A204.1 (cell line): ENCODE measurements around the gene CHD3.
A peak's percentile ranks its signal among the peaks of the same experiment; 100 is the strongest.

ENCODE experiments used
- FAIRE-seq: peaks from 2 replicates; lab custom pipeline; 2012; peaks lifted over from hg19 to GRCh38; lab: Jason Lieb, UNC

CHD3 gene

DNA sequence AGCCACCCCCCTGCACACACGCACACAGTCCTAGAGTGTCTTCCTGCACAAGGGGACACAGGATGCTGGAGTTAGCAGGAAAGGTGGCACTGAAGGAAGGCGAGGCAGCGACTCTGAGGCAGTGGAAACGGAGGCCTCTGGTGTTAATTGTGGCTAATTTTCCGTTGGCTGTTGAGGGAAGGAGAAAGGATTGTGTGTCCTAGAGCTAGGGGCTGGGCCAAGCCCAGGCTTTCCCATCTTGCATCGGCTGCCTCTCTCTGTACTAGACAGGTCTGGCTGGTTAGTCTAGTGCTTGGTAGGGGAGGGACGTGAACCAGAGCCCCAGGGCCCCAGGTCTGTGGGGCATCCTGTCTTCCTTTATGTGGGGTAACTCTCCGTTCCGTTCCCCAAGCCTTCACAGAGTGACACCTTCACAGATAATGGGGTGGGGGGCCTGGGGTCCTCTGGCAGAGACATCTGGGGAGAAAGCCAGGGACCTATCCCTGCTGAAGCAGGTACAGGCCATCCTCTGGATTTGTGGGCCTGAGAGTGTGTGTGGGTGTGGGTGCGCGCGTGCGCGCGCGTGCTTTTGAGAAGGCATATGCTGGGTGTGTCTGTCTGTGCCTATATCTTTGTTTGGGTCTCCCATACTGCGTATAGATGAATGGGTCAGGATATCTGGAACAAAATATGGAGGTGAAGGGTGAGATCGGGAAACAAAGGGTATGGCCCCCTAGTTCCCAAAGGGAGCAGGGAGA is at the start of gene CHD3:
Gene CHD3, plus strand, starts transcription at position 606 of the 737 bp plus-strand sequence. CDS start 212 bp downstream, outside the sequence.
- no peak for FAIRE-seq

- FAIRE-seq = no peak
These were observed 49.3 kb upstream of the CHD3 start for GRCh38 chr17:7839190-7839875.

GRCh38 chr17:7839876-7840261 is 48.7 kb upstream of the CHD3 start:
- no peak for FAIRE-seq

DNA sequence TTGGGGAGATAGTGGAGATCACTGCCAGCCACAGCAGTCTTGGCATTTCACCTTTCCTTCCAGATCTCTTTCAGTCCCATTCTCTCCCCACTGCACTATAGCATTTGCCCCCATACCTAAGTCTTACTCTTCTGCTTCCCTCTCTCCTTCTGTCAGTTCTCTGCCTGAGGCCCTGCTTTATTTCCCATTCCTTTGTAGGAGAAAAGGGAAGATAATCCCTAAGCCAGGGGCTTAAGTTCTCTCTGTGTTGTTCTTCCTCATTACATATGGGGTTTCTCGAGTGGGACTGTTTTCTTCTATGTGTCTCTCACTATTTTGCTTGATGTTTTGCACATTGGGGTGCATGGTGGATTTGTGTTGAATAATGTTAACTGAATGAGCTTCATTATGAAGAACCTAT is 48.1 kb upstream of the CHD3 start:
- no peak for FAIRE-seq

DNA sequence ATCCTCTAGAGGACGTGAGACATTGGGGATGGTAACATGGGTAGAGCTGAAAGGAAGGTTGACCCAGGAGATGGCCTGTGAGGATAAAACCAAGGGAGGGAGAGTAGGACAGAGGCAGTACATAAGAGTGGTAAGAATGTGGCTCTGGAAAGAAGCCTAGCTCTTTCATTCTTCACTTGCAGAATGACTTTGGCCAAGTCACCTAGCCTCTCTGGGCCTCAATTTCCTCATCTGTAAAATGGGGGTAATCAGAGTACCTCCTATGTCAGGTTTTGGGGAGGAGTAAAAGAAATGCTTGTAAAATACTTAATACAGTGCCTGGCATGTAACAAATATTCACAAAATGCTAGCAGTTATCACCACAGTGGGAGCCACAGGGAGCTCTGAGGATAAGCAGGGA is 47.7 kb upstream of the CHD3 start:
- no peak for FAIRE-seq

DNA sequence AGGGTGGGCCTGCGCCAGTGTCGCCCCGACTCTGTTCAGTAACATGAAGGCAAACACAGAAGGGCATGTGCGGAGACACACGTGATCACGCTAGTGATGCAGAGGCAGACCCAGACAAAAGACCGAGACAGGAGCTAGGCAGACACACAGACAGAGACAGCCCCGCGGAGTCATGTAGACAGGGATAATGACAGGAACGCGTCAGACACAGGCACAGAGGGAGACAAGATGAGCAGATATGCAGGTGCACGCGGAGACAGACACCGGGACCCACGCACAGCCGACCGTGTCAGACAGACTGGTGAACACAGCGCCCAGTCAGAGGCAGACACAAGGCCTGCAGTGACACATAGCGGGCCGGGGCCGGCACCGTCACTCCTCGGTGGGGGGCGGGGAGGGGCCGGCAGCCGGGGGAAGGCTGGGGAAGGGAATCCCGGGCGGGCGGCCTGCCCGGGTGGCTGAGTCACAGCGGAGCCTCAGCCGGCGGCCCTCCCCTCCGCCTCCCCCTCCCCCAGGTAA is 47.1 kb upstream of the CHD3 start:
- FAIRE-seq = no peak

DNA sequence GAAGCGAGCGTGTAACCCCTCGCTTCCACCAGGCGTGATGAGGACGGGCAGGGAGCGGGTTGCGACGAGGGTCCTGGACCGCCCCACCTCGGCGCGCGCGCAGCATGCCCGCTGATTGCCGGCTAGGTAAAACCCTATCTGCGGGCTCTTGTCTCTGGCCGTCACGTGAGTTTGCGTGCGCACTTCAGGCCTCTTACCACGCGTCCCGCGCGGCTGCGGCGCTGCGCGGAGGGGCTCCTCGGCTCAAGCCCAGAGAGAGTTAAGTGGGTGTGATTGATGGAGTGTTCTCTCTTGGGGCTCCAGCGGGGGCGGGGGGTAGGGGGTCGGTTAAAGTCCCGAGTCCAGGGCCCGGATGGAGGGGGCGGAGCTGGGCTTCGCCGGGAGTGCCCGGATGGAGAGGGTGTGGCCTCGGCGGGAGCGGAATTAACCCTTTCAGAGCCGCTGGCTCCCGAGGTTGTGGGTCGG is 46.6 kb upstream of the CHD3 start:
- FAIRE-seq = peak; percentile 30

DNA sequence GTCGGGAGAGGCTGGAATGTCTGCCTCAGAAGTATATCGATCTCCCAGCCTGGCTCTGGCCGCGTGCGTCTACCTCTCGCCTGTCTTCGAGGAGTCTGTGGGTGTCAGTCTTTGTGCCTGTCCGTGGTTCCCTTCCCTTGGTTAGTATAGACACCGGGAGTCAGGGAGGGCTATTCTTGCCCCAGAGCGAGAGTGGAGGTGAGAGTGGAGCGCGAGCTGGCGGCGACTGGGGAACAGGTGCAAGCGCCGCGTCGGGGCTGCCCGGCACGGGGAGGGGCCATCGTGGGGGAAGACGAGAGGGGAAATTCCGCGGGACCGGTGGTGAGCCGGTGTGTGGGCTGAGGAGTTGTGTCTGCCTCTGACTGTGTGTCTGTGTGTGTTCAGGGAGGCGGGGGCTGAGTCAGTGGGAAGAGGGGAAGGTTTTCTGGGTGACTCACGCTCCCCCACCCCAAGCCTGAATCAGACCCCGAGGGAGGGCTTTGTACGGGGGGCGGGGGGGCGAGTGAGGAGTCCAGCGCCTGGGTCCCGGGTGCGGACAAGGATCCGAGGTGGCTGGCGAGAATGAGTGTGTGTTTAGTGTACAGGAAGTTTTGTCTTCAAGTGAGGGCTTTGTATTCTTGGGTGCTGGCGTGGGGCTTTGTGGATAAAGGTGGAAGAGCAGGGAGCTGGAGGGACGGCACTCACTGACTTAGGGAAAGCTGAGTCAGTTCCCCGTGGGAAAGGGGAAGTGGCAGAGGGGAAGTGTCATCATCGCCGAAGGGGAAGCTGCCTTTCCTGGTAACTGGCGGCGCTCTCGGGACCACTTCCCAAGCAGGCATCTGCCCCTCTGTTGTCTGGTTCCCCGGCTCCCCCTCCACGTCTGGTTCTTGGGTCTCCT is 46.0 kb upstream of the CHD3 start:
- no peak for FAIRE-seq

DNA sequence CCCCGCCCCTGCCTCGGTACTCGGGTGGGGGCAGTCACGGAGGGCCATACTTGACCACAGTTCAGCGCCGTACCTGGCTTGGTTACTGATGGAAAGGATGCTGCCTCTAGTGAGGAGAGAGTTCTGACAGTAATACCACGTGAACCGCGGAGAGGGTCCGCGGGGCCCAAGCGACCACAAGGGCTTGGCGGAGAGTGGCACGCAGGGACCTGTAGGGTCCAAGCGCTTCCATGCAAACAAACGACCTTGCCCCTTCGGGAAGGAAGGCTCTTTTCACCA is 45.4 kb upstream of the CHD3 start:
- no peak for FAIRE-seq

DNA sequence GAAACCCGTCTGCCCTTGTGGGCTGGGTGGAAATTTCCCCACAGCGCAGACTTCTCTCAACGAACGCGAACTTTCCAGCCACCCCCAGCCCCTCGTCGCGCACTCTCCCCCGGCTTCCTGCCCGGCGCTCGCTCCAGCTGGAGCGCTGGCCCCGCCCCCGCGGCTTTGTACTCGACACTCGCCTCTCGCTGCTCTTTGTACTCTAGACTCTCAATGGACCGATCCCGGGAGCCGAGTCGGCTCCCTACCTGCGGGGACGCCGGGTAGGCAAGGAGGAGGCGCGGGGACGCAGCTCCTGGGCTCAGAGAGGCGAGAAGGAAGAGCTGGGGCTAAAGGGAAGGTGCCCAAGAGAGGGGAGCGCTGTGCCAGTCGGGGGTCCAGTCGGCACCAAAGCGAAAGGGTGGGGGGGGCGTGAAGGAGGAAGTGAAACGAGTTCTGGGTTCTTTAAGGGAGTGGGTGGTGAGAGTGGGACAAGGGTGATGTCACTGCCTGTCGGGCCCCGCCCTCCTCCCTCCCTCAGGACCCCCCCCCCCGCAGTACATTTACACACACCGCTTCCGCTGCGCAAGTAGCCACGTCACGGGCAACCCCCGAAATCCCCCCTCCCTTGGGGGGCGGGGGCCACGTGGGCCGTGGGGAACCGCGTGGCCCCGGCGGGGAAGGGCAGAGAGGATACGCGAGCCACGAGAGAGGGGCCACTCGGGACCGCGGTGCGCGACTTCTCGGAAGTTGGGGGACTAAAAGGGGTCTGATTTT is 44.9 kb upstream of the CHD3 start:
- no peak for FAIRE-seq

- peak; percentile 98 for FAIRE-seq
These were observed 44.1 kb upstream of the CHD3 start for GRCh38 chr17:7844292-7845154.

DNA sequence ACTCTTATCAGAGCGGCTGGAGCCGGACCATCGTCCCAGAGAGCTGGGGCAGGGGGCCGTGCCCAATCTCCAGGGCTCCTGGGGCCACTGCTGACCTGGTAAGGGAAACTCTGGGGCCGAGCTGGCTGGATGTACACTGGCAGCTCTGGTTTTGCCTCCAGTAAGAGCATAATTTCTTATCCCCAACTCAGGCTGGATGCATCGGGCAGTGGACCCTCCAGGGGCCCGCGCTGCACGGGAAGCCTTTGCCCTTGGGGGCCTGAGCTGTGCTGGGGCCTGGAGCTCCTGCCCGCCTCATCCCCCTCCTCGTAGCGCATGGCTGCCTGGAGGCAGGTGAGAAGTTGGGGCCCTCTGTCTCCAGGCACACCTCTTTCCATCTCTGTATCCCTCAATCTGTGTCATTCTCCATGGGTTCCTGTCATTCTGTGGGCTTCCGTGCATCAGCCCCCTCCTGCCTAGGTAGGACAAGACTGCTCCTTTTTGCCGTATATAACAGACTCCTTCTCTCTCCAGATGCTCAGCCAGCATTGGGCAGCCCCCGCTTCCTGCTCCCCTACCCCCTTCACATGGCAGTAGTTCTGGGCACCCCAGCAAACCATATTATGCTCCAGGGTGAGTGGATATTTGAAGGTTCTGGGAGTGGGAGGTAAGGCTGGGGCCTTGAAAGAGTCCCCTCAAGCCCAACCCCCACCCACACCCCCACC is 43.1 kb upstream of the CHD3 start:
- no peak for FAIRE-seq

DNA sequence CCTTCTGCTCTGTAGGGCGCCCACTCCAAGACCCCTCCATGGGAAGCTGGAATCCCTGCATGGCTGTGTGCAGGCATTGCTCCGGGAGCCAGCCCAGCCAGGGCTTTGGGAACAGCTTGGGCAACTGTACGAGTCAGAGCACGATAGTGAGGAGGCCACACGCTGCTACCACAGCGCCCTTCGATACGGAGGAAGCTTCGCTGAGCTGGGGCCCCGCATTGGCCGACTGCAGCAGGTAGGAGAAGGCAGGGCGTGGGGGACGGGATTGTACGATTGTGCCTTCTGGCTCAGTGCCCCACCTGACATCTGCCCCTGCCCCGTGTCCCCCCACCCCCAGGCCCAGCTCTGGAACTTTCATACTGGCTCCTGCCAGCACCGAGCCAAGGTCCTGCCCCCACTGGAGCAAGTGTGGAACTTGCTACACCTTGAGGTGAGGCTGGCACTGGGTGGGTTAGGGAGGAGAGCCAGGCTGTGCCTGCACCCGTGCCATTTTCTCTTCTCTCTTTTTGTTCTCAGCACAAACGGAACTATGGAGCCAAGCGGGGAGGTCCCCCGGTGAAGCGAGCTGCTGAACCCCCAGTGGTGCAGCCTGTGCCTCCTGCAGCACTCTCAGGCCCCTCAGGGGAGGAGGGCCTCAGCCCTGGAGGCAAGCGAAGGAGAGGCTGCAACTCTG is 42.4 kb upstream of the CHD3 start:
- FAIRE-seq = no peak

GRCh38 chr17:7846765-7847661 is 41.6 kb upstream of the CHD3 start:
- no peak for FAIRE-seq

DNA sequence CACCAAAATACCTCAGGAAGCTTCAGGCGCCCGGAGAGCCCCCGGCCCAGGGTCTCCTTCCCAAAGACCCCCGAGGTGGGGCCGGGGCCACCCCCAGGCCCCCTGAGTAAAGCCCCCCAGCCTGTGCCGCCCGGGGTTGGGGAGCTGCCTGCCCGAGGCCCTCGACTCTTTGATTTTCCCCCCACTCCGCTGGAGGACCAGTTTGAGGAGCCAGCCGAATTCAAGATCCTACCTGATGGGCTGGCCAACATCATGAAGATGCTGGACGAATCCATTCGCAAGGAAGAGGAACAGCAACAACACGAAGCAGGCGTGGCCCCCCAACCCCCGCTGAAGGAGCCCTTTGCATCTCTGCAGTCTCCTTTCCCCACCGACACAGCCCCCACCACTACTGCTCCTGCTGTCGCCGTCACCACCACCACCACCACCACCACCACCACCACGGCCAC is 40.4 kb upstream of the CHD3 start:
- FAIRE-seq = no peak

DNA sequence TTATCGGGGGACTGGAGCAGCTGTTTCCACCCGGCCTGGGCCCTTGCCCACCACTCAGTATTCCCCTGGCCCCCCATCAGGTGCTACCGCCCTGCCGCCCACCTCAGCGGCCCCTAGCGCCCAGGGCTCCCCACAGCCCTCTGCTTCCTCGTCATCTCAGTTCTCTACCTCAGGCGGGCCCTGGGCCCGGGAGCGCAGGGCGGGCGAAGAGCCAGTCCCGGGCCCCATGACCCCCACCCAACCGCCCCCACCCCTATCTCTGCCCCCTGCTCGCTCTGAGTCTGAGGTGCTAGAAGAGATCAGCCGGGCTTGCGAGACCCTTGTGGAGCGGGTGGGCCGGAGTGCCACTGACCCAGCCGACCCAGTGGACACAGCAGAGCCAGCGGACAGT is 39.9 kb upstream of the CHD3 start:
- no peak for FAIRE-seq

GRCh38 chr17:7849130-7849750 is 39.3 kb upstream of the CHD3 start:
- no peak for FAIRE-seq

- no peak for FAIRE-seq
These were observed 38.7 kb upstream of the CHD3 start for GRCh38 chr17:7849751-7850504.
